ENCODE measurements around the gene NPHP3.

GRCh38 chr3:132635052-132635451 is 87.2 kb downstream of the NPHP3 start:
- TF ChIP-seq POLR2AphosphoS5 (IDR thresholded peaks at IDR 0.05) (no peak), CTCF (IDR thresholded peaks at IDR 0.05) (no peak), POLR2A (IDR thresholded peaks at IDR 0.05) (no peak)
